WERI-Rb-1 (cell line): Measurements from ENCODE around the gene NELL1.
"Not testable (repeated sequence)": the region's sequence is repeated elsewhere in the genome, so short reads cannot be mapped to it uniquely, and the experiment has no call there.

Source experiments
- DNase-seq: peaks from one replicate; pipeline ENCODE4 v3.0.0-alpha.2; 2020
- H3K27ac ChIP-seq: fragments of 250-450 bp; sonication (Bioruptor Pico); 2 replicates; pipeline ENCODE4 v1.5.1; 2020; ENCODE audit warnings: mild to moderate bottlenecking, moderate library complexity
- H3K27me3 ChIP-seq: fragments of 250-450 bp; sonication (Bioruptor Pico); 2 replicates; pipeline ENCODE4 v1.5.1; 2021; ENCODE audit warnings: mild to moderate bottlenecking, low read depth, moderate library complexity; ENCODE audit not compliant: insufficient read depth, severe bottlenecking
- H3K36me3 ChIP-seq: fragments of 250-450 bp; sonication (Bioruptor Pico); 2 replicates; pipeline ENCODE4 v1.5.1; 2020; ENCODE audit warnings: mild to moderate bottlenecking, moderate library complexity
- H3K4me3 ChIP-seq: 2 replicates; pipeline ENCODE4 v1.5.1; 2011; ENCODE audit warnings: low read depth, mild to moderate bottlenecking, control low read depth, low read length
- H3K9me3 ChIP-seq: fragments of 250-450 bp; sonication (Bioruptor Pico); 2 replicates; pipeline ENCODE4 v1.5.1; 2021; ENCODE audit warnings: mild to moderate bottlenecking, moderate library complexity; ENCODE audit not compliant: severe bottlenecking
- TF ChIP-seq, protein P1 (sequence below): IDR thresholded peaks from 2 replicates; pipeline ENCODE4 v1.5.1; 2011; ENCODE audit warnings: low read depth, mild to moderate bottlenecking, control low read depth, inconsistent platforms, low read length

NELL1 gene

GRCh38 chr11:21133722-21134121, 464.3 kb downstream of the NELL1 start:
- TF ChIP-seq, protein P1, sequence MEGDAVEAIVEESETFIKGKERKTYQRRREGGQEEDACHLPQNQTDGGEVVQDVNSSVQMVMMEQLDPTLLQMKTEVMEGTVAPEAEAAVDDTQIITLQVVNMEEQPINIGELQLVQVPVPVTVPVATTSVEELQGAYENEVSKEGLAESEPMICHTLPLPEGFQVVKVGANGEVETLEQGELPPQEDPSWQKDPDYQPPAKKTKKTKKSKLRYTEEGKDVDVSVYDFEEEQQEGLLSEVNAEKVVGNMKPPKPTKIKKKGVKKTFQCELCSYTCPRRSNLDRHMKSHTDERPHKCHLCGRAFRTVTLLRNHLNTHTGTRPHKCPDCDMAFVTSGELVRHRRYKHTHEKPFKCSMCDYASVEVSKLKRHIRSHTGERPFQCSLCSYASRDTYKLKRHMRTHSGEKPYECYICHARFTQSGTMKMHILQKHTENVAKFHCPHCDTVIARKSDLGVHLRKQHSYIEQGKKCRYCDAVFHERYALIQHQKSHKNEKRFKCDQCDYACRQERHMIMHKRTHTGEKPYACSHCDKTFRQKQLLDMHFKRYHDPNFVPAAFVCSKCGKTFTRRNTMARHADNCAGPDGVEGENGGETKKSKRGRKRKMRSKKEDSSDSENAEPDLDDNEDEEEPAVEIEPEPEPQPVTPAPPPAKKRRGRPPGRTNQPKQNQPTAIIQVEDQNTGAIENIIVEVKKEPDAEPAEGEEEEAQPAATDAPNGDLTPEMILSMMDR: no peak
- Histone ChIP-seq H3K27me3 (no peaks in the 10 kb centered on the region), H3K36me3 (no peaks in the 10 kb centered on the region), H3K9me3 (no peaks in the 10 kb centered on the region), H3K4me3 (no peak overlapping the region), H3K27ac (no peak overlapping the region)
- DNase-seq: no peak

GRCh38 chr11:21137803-21138202, 468.4 kb downstream of the NELL1 start:
- Histone ChIP-seq H3K36me3 (no peaks in the 10 kb centered on the region), H3K27me3 (no peaks in the 10 kb centered on the region), H3K9me3 (no peaks in the 10 kb centered on the region), H3K4me3 (no peak overlapping the region), H3K27ac (no peak overlapping the region)
- no peak for DNase-seq
- TF ChIP-seq, protein P1: no peak

- not testable (repeated sequence) for H3K36me3 ChIP-seq, H3K27me3 ChIP-seq, H3K9me3 ChIP-seq, DNase-seq, H3K4me3 ChIP-seq, H3K27ac ChIP-seq
Measured at GRCh38 chr11:21141557-21141956, 472.2 kb downstream of the NELL1 start.

GRCh38 chr11:21142007-21142406, 472.6 kb downstream of the NELL1 start:
- peak; percentile 35 for DNase-seq
- TF ChIP-seq, protein P1: peak; percentile 37; the same call in 1 of the 2 replicates
- no peaks in the 10 kb centered on the region for H3K36me3 ChIP-seq

DNA sequence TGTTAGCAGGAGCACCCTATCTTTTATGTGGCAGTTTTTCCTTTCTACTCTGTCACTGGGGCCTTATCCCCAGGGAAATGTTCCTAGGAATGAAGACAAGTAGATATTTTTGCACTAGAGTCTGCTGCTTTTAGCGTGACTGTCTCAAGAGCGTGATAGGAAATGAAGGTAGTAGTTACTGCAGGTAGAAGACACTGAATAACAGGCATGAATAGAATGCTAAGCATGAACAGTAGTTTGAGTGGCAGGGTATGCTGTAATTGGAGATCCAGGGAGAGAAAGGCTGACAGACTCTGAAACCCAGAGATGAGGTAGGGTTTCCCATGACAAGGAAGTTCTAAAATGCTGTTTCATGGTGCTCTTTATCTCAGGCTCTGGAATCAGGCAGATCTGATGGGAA, 475.1 kb downstream of the NELL1 start:
- no peaks in the 10 kb centered on the region for H3K36me3 ChIP-seq
- H3K4me3 ChIP-seq: no peak overlapping the region
- TF ChIP-seq, protein P1: no peak
- DNase-seq: no peak
- H3K27ac ChIP-seq: no peak overlapping the region
- H3K27me3 ChIP-seq: no peaks in the 10 kb centered on the region
- H3K9me3 ChIP-seq: no peaks in the 10 kb centered on the region

More at GRCh38 chr11:21142007-21142406, 472.6 kb downstream of the NELL1 start:
- no peak overlapping the region for H3K27ac ChIP-seq
- no peaks in the 10 kb centered on the region for H3K27me3 ChIP-seq
- H3K9me3 ChIP-seq: no peaks in the 10 kb centered on the region
- no peak overlapping the region for H3K4me3 ChIP-seq

DNA sequence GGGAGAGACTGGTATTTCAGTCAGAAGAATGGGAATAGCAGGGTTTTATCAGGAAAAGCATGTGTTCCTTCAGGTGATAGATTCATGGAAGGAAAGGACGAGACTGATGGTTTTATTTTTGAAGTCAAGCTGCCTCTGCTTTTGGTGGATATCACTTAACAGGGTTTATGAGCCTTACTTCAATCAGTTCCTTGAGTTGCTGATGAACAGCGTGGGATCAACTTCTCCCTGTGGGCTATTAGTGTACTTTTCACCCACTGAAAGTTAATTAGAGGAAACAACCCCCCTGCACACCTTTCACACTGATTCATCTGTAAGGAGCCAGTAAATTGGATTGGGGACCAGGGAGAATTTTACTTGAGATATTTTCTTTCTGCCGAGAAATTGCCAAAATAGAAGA, 479.0 kb downstream of the NELL1 start:
- Histone ChIP-seq H3K4me3 (no peak overlapping the region), H3K27ac (no peak overlapping the region), H3K27me3 (no peaks in the 10 kb centered on the region), H3K9me3 (no peaks in the 10 kb centered on the region), H3K36me3 (no peaks in the 10 kb centered on the region)
- no peak for DNase-seq
- TF ChIP-seq, protein P1: no peak
